ENCODE measurements around the gene ZNF276.

Gene ZNF276

DNA sequence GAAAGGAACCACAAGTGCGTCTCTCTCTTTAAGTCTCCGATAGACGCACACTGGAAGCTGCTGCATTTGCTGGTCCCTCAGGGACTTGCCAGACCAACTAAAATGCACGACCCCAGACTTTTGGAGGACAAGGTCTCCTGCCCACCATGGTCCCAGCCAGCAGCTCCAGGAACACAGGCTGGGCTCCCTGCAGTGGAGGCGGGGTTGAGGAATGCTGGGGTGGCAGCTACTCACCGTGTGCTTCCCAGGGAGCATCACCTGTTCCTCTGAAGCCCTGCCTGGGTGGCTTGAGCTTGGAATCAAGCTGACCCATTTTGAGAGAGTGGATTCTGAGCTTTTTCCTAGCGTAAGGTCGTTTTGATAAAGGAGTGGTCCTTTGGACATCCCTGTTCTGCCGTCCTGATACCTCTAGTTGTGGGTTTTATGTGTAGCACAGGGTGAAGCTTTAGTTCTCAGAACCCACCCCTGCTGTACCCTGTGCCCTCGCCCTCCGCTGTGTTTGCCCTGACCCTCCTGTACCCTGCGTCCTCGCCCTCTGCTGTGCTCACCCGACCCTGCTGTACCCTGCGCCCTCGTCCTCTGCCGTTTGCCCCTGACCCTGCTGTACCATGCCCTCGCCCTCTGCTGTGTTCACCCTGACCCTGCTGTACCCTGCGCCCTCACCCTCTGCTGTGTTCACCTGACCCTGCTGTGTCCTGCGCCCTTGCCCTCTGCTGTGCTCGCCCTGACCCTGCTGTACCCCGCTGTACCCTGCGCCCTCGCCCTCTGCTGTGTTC lies 11.0 kb downstream of the ZNF276 start:
- H3K27ac ChIP-seq (replicated peaks) = no peak overlapping the region

GRCh38 chr16:89732918-89733242 lies 11.5 kb downstream of the ZNF276 start:
- Histone ChIP-seq H3K4me3 (replicated peaks; ENCODE audit: insufficient read depth, low read length) (no peak overlapping the region), H3K27me3 (ENCODE audit: insufficient read depth, poor library complexity, severe bottlenecking) (no peaks in the 10 kb centered on the region), H3K27ac (replicated peaks) (no peak overlapping the region)
- no peak for TF ChIP-seq REST (IDR thresholded peaks at IDR 0.05; ENCODE audit: insufficient replicate concordance, low read depth)
- TF ChIP-seq POLR2AphosphoS5 (IDR thresholded peaks at IDR 0.05; ENCODE audit: low read depth) = no peak
- TF ChIP-seq, protein P1, sequence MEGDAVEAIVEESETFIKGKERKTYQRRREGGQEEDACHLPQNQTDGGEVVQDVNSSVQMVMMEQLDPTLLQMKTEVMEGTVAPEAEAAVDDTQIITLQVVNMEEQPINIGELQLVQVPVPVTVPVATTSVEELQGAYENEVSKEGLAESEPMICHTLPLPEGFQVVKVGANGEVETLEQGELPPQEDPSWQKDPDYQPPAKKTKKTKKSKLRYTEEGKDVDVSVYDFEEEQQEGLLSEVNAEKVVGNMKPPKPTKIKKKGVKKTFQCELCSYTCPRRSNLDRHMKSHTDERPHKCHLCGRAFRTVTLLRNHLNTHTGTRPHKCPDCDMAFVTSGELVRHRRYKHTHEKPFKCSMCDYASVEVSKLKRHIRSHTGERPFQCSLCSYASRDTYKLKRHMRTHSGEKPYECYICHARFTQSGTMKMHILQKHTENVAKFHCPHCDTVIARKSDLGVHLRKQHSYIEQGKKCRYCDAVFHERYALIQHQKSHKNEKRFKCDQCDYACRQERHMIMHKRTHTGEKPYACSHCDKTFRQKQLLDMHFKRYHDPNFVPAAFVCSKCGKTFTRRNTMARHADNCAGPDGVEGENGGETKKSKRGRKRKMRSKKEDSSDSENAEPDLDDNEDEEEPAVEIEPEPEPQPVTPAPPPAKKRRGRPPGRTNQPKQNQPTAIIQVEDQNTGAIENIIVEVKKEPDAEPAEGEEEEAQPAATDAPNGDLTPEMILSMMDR (IDR thresholded peaks at IDR 0.05; ENCODE audit: insufficient read depth, low read length) = no peak
- no peak for TF ChIP-seq SPI1 (IDR thresholded peaks at IDR 0.05; ENCODE audit: borderline replicate concordance, low read depth)
- no peak for TF ChIP-seq GABPA (IDR thresholded peaks at IDR 0.05; ENCODE audit: low read depth)
- no peak for DNase-seq (ENCODE audit: low read depth in 1 of 2, low spot score in 1 of 2)

More for the DNA sequence above, 11.0 kb downstream of the ZNF276 start:
- DNase-seq (ENCODE audit: low read depth in 1 of 2, low spot score in 1 of 2) = no peak
- Histone ChIP-seq H3K27me3 (ENCODE audit: insufficient read depth, poor library complexity, severe bottlenecking) (no peaks in the 10 kb centered on the region), H3K4me3 (replicated peaks; ENCODE audit: insufficient read depth, low read length) (no peak overlapping the region)
- TF ChIP-seq SPI1 (IDR thresholded peaks at IDR 0.05; ENCODE audit: borderline replicate concordance, low read depth) = no peak
- no peak for TF ChIP-seq REST (IDR thresholded peaks at IDR 0.05; ENCODE audit: insufficient replicate concordance, low read depth)
- no peak for TF ChIP-seq POLR2AphosphoS5 (IDR thresholded peaks at IDR 0.05; ENCODE audit: low read depth)
- TF ChIP-seq, protein P1 (IDR thresholded peaks at IDR 0.05; ENCODE audit: insufficient read depth, low read length) = no peak
- TF ChIP-seq GABPA (IDR thresholded peaks at IDR 0.05; ENCODE audit: low read depth) = no peak

DNA sequence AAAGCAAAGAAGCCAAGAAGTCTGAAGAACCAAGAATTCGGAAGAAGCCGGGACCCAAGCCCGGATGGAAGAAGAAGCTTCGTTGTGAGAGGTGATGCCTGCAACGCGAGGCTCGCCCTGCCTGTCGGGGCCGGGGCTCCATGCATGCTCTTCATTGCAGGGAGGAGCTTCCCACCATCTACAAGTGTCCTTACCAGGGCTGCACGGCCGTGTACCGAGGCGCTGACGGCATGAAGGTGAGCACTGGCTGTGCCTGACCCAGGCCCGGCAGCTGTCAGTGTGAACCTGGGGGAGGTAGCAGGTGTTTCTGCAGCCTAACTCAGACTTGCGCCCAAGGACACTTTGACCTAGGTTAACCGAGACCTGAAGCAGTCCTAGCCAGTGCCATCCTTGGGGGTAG lies 12.0 kb downstream of the ZNF276 start:
- Histone ChIP-seq H3K27ac (replicated peaks) (no peak overlapping the region), H3K27me3 (ENCODE audit: insufficient read depth, poor library complexity, severe bottlenecking) (no peaks in the 10 kb centered on the region), H3K4me3 (replicated peaks; ENCODE audit: insufficient read depth, low read length) (no peak overlapping the region)
- no peak for DNase-seq (ENCODE audit: low read depth in 1 of 2, low spot score in 1 of 2)
- TF ChIP-seq, protein P1 (IDR thresholded peaks at IDR 0.05; ENCODE audit: insufficient read depth, low read length) = no peak
- TF ChIP-seq REST (IDR thresholded peaks at IDR 0.05; ENCODE audit: insufficient replicate concordance, low read depth) = no peak
- no peak for TF ChIP-seq POLR2AphosphoS5 (IDR thresholded peaks at IDR 0.05; ENCODE audit: low read depth)
- no peak for TF ChIP-seq SPI1 (IDR thresholded peaks at IDR 0.05; ENCODE audit: borderline replicate concordance, low read depth)
- TF ChIP-seq GABPA (IDR thresholded peaks at IDR 0.05; ENCODE audit: low read depth) = no peak
